Measurements from ENCODE around the gene C19orf38. TPM values are rescaled to one million over a fixed set of nuclear protein-coding genes. Genes with fewer than 3 reads are reported as not detected.

The C19orf38 gene
- total RNA-seq, 1 donor, result 31.0 TPM

- no peak for DNase-seq (ENCODE audit: low read depth in 2 of 3, low spot score in 2 of 3)
These were observed 48.8 kb downstream of the C19orf38 start for GRCh38 chr19:10896851-10897526.

GRCh38 chr19:10898633-10899032 is 50.4 kb downstream of the C19orf38 start:
- DNase-seq (ENCODE audit: low read depth in 2 of 3, low spot score in 2 of 3), result no peak

GRCh38 chr19:10899151-10899653 is 51.0 kb downstream of the C19orf38 start:
- no peak for DNase-seq (ENCODE audit: low read depth in 2 of 3, low spot score in 2 of 3)

GRCh38 chr19:10907925-10908324 is 59.7 kb downstream of the C19orf38 start:
- no peak for DNase-seq (ENCODE audit: low read depth in 2 of 3, low spot score in 2 of 3)

- DNase-seq (ENCODE audit: low read depth in 2 of 3, low spot score in 2 of 3), result no peak
These were observed 60.3 kb downstream of the C19orf38 start for GRCh38 chr19:10908380-10908960.

- DNase-seq (ENCODE audit: low read depth in 2 of 3, low spot score in 2 of 3), result no peak
These were observed 63.6 kb downstream of the C19orf38 start for GRCh38 chr19:10911579-10912363.

GRCh38 chr19:10912619-10913018 is 64.4 kb downstream of the C19orf38 start:
- no peak for DNase-seq (ENCODE audit: low read depth in 2 of 3, low spot score in 2 of 3)

GRCh38 chr19:10913716-10914340 is 65.6 kb downstream of the C19orf38 start:
- no peak for DNase-seq (ENCODE audit: low read depth in 2 of 3, low spot score in 2 of 3)

- DNase-seq (ENCODE audit: low read depth in 2 of 3, low spot score in 2 of 3), result no peak
These were observed 67.2 kb downstream of the C19orf38 start for GRCh38 chr19:10915130-10916091.

- DNase-seq (ENCODE audit: low read depth in 2 of 3, low spot score in 2 of 3), result no peak
These were observed 68.4 kb downstream of the C19orf38 start for GRCh38 chr19:10916602-10917001.

GRCh38 chr19:10918359-10918758 is 70.1 kb downstream of the C19orf38 start:
- DNase-seq (ENCODE audit: low read depth in 2 of 3, low spot score in 2 of 3), result no peak

Small RNA genes within 50 kb of the gene (small RNA-seq; reads per million reads assigned to genes)
- gene MIR199A1 (not detected), gene MIR6793 (not detected)

Other genes starting within 250 kb of the C19orf38 start
- gene SLC44A2, start 222.9 kb upstream of the C19orf38 start, total RNA-seq, result 46.3 TPM
- 213 TPM for gene ILF3, start 194.1 kb upstream of the C19orf38 start, total RNA-seq
- 58.4 TPM for gene QTRT1, start 147.0 kb upstream of the C19orf38 start, total RNA-seq
- gene DNM2, start 130.3 kb upstream of the C19orf38 start, total RNA-seq, result 174 TPM
- 63.6 TPM for gene TMED1, start 12.2 kb upstream of the C19orf38 start, total RNA-seq
- gene CARM1, start 23.1 kb downstream of the C19orf38 start, total RNA-seq, result 39.3 TPM
- gene YIPF2, start 80.2 kb downstream of the C19orf38 start, total RNA-seq, result 111 TPM
- gene TIMM29, start 80.4 kb downstream of the C19orf38 start, total RNA-seq, result 44.4 TPM
- gene SMARCA4, start 112.6 kb downstream of the C19orf38 start, total RNA-seq, result 135 TPM
- gene LDLR, start 241.0 kb downstream of the C19orf38 start, total RNA-seq, result 157 TPM